CD4-positive, CD25-positive, alpha-beta regulatory T cell (primary cell): Measurements from ENCODE around the gene BCL2L12. TPM values are rescaled to one million over a fixed set of nuclear protein-coding genes. Genes with fewer than 3 reads are reported as not detected.
A peak's percentile ranks its signal among the peaks of the same experiment; 100 is the strongest.
"Not testable (repeated sequence)": the region's sequence is repeated elsewhere in the genome, so short reads cannot be mapped to it uniquely, and the experiment has no call there.

Experiments
- ATAC-seq, 2 donors: fragments of 150-1000 bp; cut with Tn5 transposase; one replicate each; pipeline ENCODE4 v1.10.0; 2021; ENCODE audit warnings: low read depth in 2 of 2, moderate number of reproducible peaks in 2 of 2, moderate library complexity in 1 of 2
- DNase-seq, 3 donors: peaks; one replicate each; pipeline versions ENCODE4 v3.0.0 to v3.0.0-alpha.2; 2012 to 2022; ENCODE audit warnings: mixed read lengths in 1 of 3
- H3K27ac ChIP-seq: one replicate; pipeline ENCODE4 v1.7.0; 2013; ENCODE audit warnings: mild to moderate bottlenecking, low read length; ENCODE audit not compliant: insufficient read depth, poor library complexity, severe bottlenecking
- H3K27me3 ChIP-seq: one replicate; pipeline ENCODE4 v1.7.0; 2013; ENCODE audit warnings: low read length; ENCODE audit not compliant: control insufficient read depth, insufficient read depth
- H3K36me3 ChIP-seq: one replicate; pipeline ENCODE4 v1.7.0; 2013; ENCODE audit warnings: mild to moderate bottlenecking, low read length, moderate library complexity; ENCODE audit not compliant: control insufficient read depth, insufficient read depth
- H3K4me1 ChIP-seq: 2 replicates; pipeline ENCODE4 v1.7.0; 2013; ENCODE audit warnings: mild to moderate bottlenecking, low read length; ENCODE audit not compliant: insufficient read depth, control insufficient read depth, poor library complexity, severe bottlenecking
- H3K4me3 ChIP-seq: one replicate; pipeline ENCODE4 v1.7.0; 2013; ENCODE audit warnings: low read depth, mild to moderate bottlenecking, low read length, moderate library complexity
- H3K9me3 ChIP-seq, 2 experiments: 1 replicate in 1 of 2; 2 replicates in 1 of 2; pipeline ENCODE4 v1.7.0; 2013; ENCODE audit warnings: low read length in 2 of 2, mild to moderate bottlenecking in 1 of 2, moderate library complexity in 1 of 2; ENCODE audit not compliant: control insufficient read depth in 2 of 2
- H3K27ac Mint-ChIP-seq, 3 donors: one replicate each; pipeline ENCODE4 v1.8.0; 2020 to 2022; ENCODE audit warnings: mild to moderate bottlenecking in 3 of 3, mixed read lengths in 3 of 3, moderate library complexity in 2 of 3
- H3K27me3 Mint-ChIP-seq: one replicate; pipeline ENCODE4 v1.8.0; 2022; ENCODE audit warnings: mild to moderate bottlenecking, mixed read lengths
- H3K36me3 Mint-ChIP-seq: one replicate; pipeline ENCODE4 v1.8.0; 2020; ENCODE audit warnings: mixed read lengths
- H3K4me1 Mint-ChIP-seq, 4 donors: one replicate each; pipeline ENCODE4 v1.8.0; 2020 to 2022; ENCODE audit warnings: mixed read lengths in 4 of 4, mild to moderate bottlenecking in 1 of 4
- H3K4me3 Mint-ChIP-seq, 4 donors: one replicate each; pipeline ENCODE4 v1.8.0; 2020 to 2022; ENCODE audit warnings: mild to moderate bottlenecking in 4 of 4, mixed read lengths in 4 of 4, moderate library complexity in 3 of 4
- H3K9me3 Mint-ChIP-seq, 7 donors: one replicate each; pipeline ENCODE4 v1.8.0; 2020 to 2022; ENCODE audit warnings: mixed read lengths in 7 of 7, mild to moderate bottlenecking in 3 of 7, moderate library complexity in 2 of 7
- polyA plus RNA-seq, 4 donors: library from polyadenylated mRNA; unstranded; fragments of 300-500 nt; fragmentation: Illumina TruSeq; gene quantifications; one replicate each; pipeline ENCODE4 v1.2.3, GENCODE V29; 2021
- total RNA-seq: library from RNA; stranded (reverse); gene quantifications from one replicate; pipeline ENCODE4 v1.2.3, GENCODE V29; 2022

The BCL2L12 gene
- total and polyA plus RNA-seq, 5 donors from 2014 or later: 13.6 to 15.3 (median 15.0) TPM

GRCh38 chr19:49631014-49631588 lies 34.6 kb upstream of the BCL2L12 start:
- peaks cover 4% of the 10 kb centered on the region for H3K36me3 Mint-ChIP-seq
- no peaks in the 10 kb centered on the region for H3K36me3 ChIP-seq
- H3K27me3 ChIP-seq: no peaks in the 10 kb centered on the region
- no peaks in the 10 kb centered on the region for H3K27me3 Mint-ChIP-seq
- peaks cover 0 to 8% (median 2%) of the 10 kb centered on the region in 4 donors for H3K4me1 Mint-ChIP-seq
- peak overlapping the region in 1 of 3 donors; percentile 49 for H3K27ac Mint-ChIP-seq
- ATAC-seq: no peak
- H3K4me3 ChIP-seq: no peak overlapping the region
- no peaks in the 10 kb centered on the region for H3K9me3 ChIP-seq
- DNase-seq: no peak
- no peaks in the 10 kb centered on the region for H3K4me1 ChIP-seq
- no peak overlapping the region for H3K4me3 Mint-ChIP-seq
- peaks cover 0 to 1% (median 0%) of the 10 kb centered on the region in 7 donors for H3K9me3 Mint-ChIP-seq
- H3K27ac ChIP-seq: no peak overlapping the region

- Mint-ChIP-seq H3K27ac (peak overlapping the region in 1 of 3 donors; percentile 89), H3K9me3 (peaks cover 0 to 1% (median 0%) of the 10 kb centered on the region in 7 donors), H3K27me3 (no peaks in the 10 kb centered on the region), H3K4me1 (peaks cover 0 to 8% (median 2%) of the 10 kb centered on the region in 4 donors), H3K4me3 (no peak overlapping the region), H3K36me3 (peaks cover 4% of the 10 kb centered on the region)
- ATAC-seq (no peak), DNase-seq (no peak)
- no peaks in the 10 kb centered on the region for H3K27me3 ChIP-seq
- no peak overlapping the region for H3K27ac ChIP-seq
- H3K4me3 ChIP-seq: no peak overlapping the region
- no peaks in the 10 kb centered on the region for H3K9me3 ChIP-seq
- H3K4me1 ChIP-seq: no peaks in the 10 kb centered on the region
- no peaks in the 10 kb centered on the region for H3K36me3 ChIP-seq
Measured at GRCh38 chr19:49631610-49632192, 34.0 kb upstream of the BCL2L12 start.

- Mint-ChIP-seq H3K27ac (no peak overlapping the region), H3K4me3 (no peak overlapping the region), H3K36me3 (no peaks in the 10 kb centered on the region), H3K4me1 (peaks cover 0 to 10% (median 2%) of the 10 kb centered on the region in 4 donors), H3K27me3 (no peaks in the 10 kb centered on the region), H3K9me3 (peaks cover 0 to 1% (median 0%) of the 10 kb centered on the region in 7 donors)
- Histone ChIP-seq H3K4me1 (peaks cover under 1% of the 10 kb centered on the region), H3K9me3 (no peaks in the 10 kb centered on the region), H3K27ac (no peak overlapping the region), H3K36me3 (no peaks in the 10 kb centered on the region), H3K27me3 (no peaks in the 10 kb centered on the region), H3K4me3 (no peak overlapping the region)
- ATAC-seq: no peak
- DNase-seq: no peak
Measured at GRCh38 chr19:49632576-49632975, 33.2 kb upstream of the BCL2L12 start.

- H3K4me1 ChIP-seq, H3K27me3 ChIP-seq, H3K4me3 Mint-ChIP-seq, H3K27me3 Mint-ChIP-seq, DNase-seq, ATAC-seq, H3K36me3 Mint-ChIP-seq, H3K4me3 ChIP-seq, H3K27ac Mint-ChIP-seq, H3K9me3 Mint-ChIP-seq, H3K9me3 ChIP-seq, H3K27ac ChIP-seq, H3K36me3 ChIP-seq: not testable (repeated sequence)
- H3K4me1 Mint-ChIP-seq: peaks cover 0 to 15% (median 4%) of the 10 kb centered on the region in 4 donors
Measured at GRCh38 chr19:49633273-49633672, 32.5 kb upstream of the BCL2L12 start.

- H3K4me3 Mint-ChIP-seq: peak overlapping the region in 2 of 4 donors; percentile 54 to 75
- H3K27me3 ChIP-seq: no peaks in the 10 kb centered on the region
- ATAC-seq (no peak), DNase-seq (no peak)
- H3K4me3 ChIP-seq: no peak overlapping the region
- no peaks in the 10 kb centered on the region for H3K27me3 Mint-ChIP-seq
- peak overlapping the region in 1 of 3 donors; percentile 65 for H3K27ac Mint-ChIP-seq
- no peaks in the 10 kb centered on the region for H3K36me3 Mint-ChIP-seq
- H3K4me1 Mint-ChIP-seq: peaks cover 0 to 36% (median 11%) of the 10 kb centered on the region in 4 donors
- H3K9me3 ChIP-seq: no peaks in the 10 kb centered on the region
- no peaks in the 10 kb centered on the region for H3K9me3 Mint-ChIP-seq
- no peak overlapping the region for H3K27ac ChIP-seq
- peaks cover 22% of the 10 kb centered on the region for H3K4me1 ChIP-seq
- H3K36me3 ChIP-seq: no peaks in the 10 kb centered on the region
Measured at GRCh38 chr19:49635530-49636232, 30.1 kb upstream of the BCL2L12 start.

DNA sequence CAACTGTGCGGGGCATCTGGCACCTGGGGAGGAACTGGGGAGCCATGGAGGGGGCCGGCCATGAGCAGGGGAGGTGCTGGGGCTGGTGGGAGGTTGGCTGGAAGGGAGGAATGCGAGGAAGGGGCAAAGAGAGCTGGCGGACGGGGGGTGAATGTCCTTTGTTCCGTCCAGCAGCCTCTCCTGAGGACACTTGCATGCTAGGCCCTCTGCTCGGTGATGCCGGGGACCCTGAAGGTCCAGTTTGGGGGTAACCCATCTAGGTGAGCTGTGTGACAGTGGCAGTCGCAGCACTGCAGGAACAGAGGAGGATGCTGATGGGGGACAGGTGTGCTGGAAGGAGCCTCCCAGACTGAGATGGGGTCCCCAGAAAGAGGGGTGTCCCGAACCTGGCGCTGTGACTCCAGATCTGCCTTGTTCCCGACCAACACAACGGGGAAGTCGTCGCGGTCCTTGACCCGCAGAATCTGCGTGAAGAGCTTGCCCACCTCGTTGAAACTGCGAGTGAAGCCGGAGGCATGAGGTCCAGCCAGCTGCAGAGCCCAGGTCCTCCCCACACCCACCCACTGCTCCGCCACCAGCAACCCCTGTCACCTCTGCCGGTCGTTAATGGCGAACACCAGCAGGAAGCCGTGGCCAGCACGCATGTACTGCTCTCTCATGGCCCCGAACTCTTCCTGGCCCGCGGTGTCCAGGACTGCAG lies 29.4 kb upstream of the BCL2L12 start:
- no peak overlapping the region for H3K27ac ChIP-seq
- Mint-ChIP-seq H3K4me1 (peaks cover 0 to 42% (median 14%) of the 10 kb centered on the region in 4 donors), H3K27me3 (no peaks in the 10 kb centered on the region), H3K4me3 (peak overlapping the region in 2 of 4 donors; percentile 54 to 75), H3K27ac (no peak overlapping the region), H3K36me3 (no peaks in the 10 kb centered on the region), H3K9me3 (no peaks in the 10 kb centered on the region)
- H3K4me1 ChIP-seq: peaks cover 29% of the 10 kb centered on the region
- H3K36me3 ChIP-seq: no peaks in the 10 kb centered on the region
- ATAC-seq: no peak
- DNase-seq: no peak
- H3K27me3 ChIP-seq: no peaks in the 10 kb centered on the region
- H3K9me3 ChIP-seq: no peaks in the 10 kb centered on the region
- H3K4me3 ChIP-seq: no peak overlapping the region

GRCh38 chr19:49637821-49638738 lies 27.7 kb upstream of the BCL2L12 start:
- no peak for ATAC-seq

More at GRCh38 chr19:49637821-49638738, 27.7 kb upstream of the BCL2L12 start:
- no peak for DNase-seq
- no peaks in the 10 kb centered on the region for H3K9me3 Mint-ChIP-seq
- peak overlapping the region; percentile 84 to 98 (median 93) for H3K27ac Mint-ChIP-seq
- H3K4me1 ChIP-seq: peaks cover 42% of the 10 kb centered on the region
- no peaks in the 10 kb centered on the region for H3K9me3 ChIP-seq
- no peak overlapping the region for H3K4me3 ChIP-seq
- H3K27me3 Mint-ChIP-seq: peaks cover 4% of the 10 kb centered on the region
- H3K27me3 ChIP-seq: no peaks in the 10 kb centered on the region
- no peaks in the 10 kb centered on the region for H3K36me3 ChIP-seq
- H3K36me3 Mint-ChIP-seq: no peaks in the 10 kb centered on the region
- H3K4me3 Mint-ChIP-seq: peak overlapping the region; percentile 54 to 83 (median 60)
- H3K27ac ChIP-seq: no peak overlapping the region
- peaks cover 0 to 57% (median 21%) of the 10 kb centered on the region in 4 donors for H3K4me1 Mint-ChIP-seq
